ENCODE measurements around the gene CNTNAP5. TPM values are rescaled to one million over a fixed set of nuclear protein-coding genes. Genes with fewer than 3 reads are reported as not detected.

The CNTNAP5 gene
- total RNA-seq, 1 experiment from 2014 or later = not detected

GRCh38 chr2:124301915-124302314 is 276.8 kb downstream of the CNTNAP5 start:
- no peak overlapping the region for H3K4me3 ChIP-seq (ENCODE audit: low read depth, low read length, poor library complexity, severe bottlenecking)
- H3K27ac ChIP-seq (ENCODE audit: low read depth, low read length, poor library complexity, severe bottlenecking) = no peak overlapping the region
- DNase-seq (ENCODE audit: low spot score) = no peak
- POLR2A ChIA-PET (ENCODE audit: low non-redundant PET) = no interaction called here
- no peaks in the 10 kb centered on the region for H3K4me1 ChIP-seq (ENCODE audit: insufficient read depth, low read length, poor library complexity, severe bottlenecking)
- H3K9me3 ChIP-seq (ENCODE audit: low read depth, low read length, poor library complexity, severe bottlenecking) = no peaks in the 10 kb centered on the region
- TF ChIP-seq EZH2 (IDR thresholded peaks at IDR 0.05; ENCODE audit: borderline replicate concordance, low read depth, low read length, poor library complexity, severe bottlenecking) (no peak), CTCF (conservative IDR thresholded peaks at IDR 0.05; ENCODE audit: low read depth, low read length) (no peak)
- H3K36me3 ChIP-seq (ENCODE audit: insufficient read depth, low read length, poor library complexity, severe bottlenecking) = no peaks in the 10 kb centered on the region
- CTCF ChIA-PET = no interaction called here
- intact Hi-C loops (cut with micrococcal nuclease; ENCODE audit: unreplicated experiment) = no loop called here
- no TSS peak for BruUV-seq (replicated peaks)
- no peaks in the 10 kb centered on the region for H3K27me3 ChIP-seq (replicated peaks; ENCODE audit: insufficient read depth, low read depth, low read length, poor library complexity)

GRCh38 chr2:124308319-124309062 is 283.4 kb downstream of the CNTNAP5 start:
- intact Hi-C loops (cut with micrococcal nuclease; ENCODE audit: unreplicated experiment) = no loop called here
- POLR2A ChIA-PET (ENCODE audit: low non-redundant PET) = no interaction called here
- no peak for DNase-seq (ENCODE audit: low spot score)
- no peaks in the 10 kb centered on the region for H3K27me3 ChIP-seq (replicated peaks; ENCODE audit: insufficient read depth, low read depth, low read length, poor library complexity)
- CTCF ChIA-PET = no interaction called here
- BruUV-seq (replicated peaks) = no TSS peak
- no peaks in the 10 kb centered on the region for H3K4me1 ChIP-seq (ENCODE audit: insufficient read depth, low read length, poor library complexity, severe bottlenecking)
- no peaks in the 10 kb centered on the region for H3K36me3 ChIP-seq (ENCODE audit: insufficient read depth, low read length, poor library complexity, severe bottlenecking)
- H3K27ac ChIP-seq (ENCODE audit: low read depth, low read length, poor library complexity, severe bottlenecking) = no peak overlapping the region
- no peak for TF ChIP-seq EZH2 (IDR thresholded peaks at IDR 0.05; ENCODE audit: borderline replicate concordance, low read depth, low read length, poor library complexity, severe bottlenecking)
- TF ChIP-seq CTCF (conservative IDR thresholded peaks at IDR 0.05; ENCODE audit: low read depth, low read length) = no peak
- no peak overlapping the region for H3K4me3 ChIP-seq (ENCODE audit: low read depth, low read length, poor library complexity, severe bottlenecking)
- H3K9me3 ChIP-seq (ENCODE audit: low read depth, low read length, poor library complexity, severe bottlenecking) = no peaks in the 10 kb centered on the region

- Histone ChIP-seq H3K4me1 (ENCODE audit: insufficient read depth, low read length, poor library complexity, severe bottlenecking) (no peaks in the 10 kb centered on the region), H3K27me3 (replicated peaks; ENCODE audit: insufficient read depth, low read depth, low read length, poor library complexity) (no peaks in the 10 kb centered on the region), H3K27ac (ENCODE audit: low read depth, low read length, poor library complexity, severe bottlenecking) (no peak overlapping the region), H3K36me3 (ENCODE audit: insufficient read depth, low read length, poor library complexity, severe bottlenecking) (no peaks in the 10 kb centered on the region), H3K4me3 (ENCODE audit: low read depth, low read length, poor library complexity, severe bottlenecking) (no peak overlapping the region), H3K9me3 (ENCODE audit: low read depth, low read length, poor library complexity, severe bottlenecking) (no peaks in the 10 kb centered on the region)
- POLR2A ChIA-PET (ENCODE audit: low non-redundant PET) = no interaction called here
- no peak for DNase-seq (ENCODE audit: low spot score)
- TF ChIP-seq EZH2 (IDR thresholded peaks at IDR 0.05; ENCODE audit: borderline replicate concordance, low read depth, low read length, poor library complexity, severe bottlenecking) = no peak
- no peak for TF ChIP-seq CTCF (conservative IDR thresholded peaks at IDR 0.05; ENCODE audit: low read depth, low read length)
- CTCF ChIA-PET = no interaction called here
- BruUV-seq (replicated peaks) = no TSS peak
- intact Hi-C loops (cut with micrococcal nuclease; ENCODE audit: unreplicated experiment) = no loop called here
Measured at GRCh38 chr2:124309563-124310138, 284.6 kb downstream of the CNTNAP5 start.
